C4-2B (cell line): Measurements from ENCODE around the gene COX5A.
A peak's percentile ranks its signal among the peaks of the same experiment; 100 is the strongest.
"Not testable (repeated sequence)": the region's sequence is repeated elsewhere in the genome, so short reads cannot be mapped to it uniquely, and the experiment has no call there.

ENCODE experiments used
- H3K27ac ChIP-seq: fragments of 450-650 bp; 2 replicates; pipeline ENCODE4 v1.5.1; 2017
- CTCF ChIP-seq: fragments of 450-650 bp; conservative IDR thresholded peaks from 2 replicates; pipeline ENCODE4 v1.5.1; 2017; ENCODE audit warnings: mild to moderate bottlenecking
- ZFX ChIP-seq: fragments of 450-650 bp; IDR thresholded peaks from 2 replicates; pipeline ENCODE4 v1.6.1; 2017

COX5A gene

GRCh38 chr15:74896316-74896715 lies 41.6 kb downstream of the COX5A start:
- no peak for TF ChIP-seq ZFX
- TF ChIP-seq CTCF: no peak
- H3K27ac ChIP-seq: no peak overlapping the region

- no peak overlapping the region for H3K27ac ChIP-seq
- TF ChIP-seq CTCF: no peak
- TF ChIP-seq ZFX: no peak
Measured at GRCh38 chr15:74895830-74896229, 42.0 kb downstream of the COX5A start.

- not testable (repeated sequence) for H3K27ac ChIP-seq
Measured at GRCh38 chr15:74894383-74894782, 43.5 kb downstream of the COX5A start.

GRCh38 chr15:74893627-74894026 lies 44.2 kb downstream of the COX5A start:
- no peak overlapping the region for H3K27ac ChIP-seq
- no peak for TF ChIP-seq CTCF
- no peak for TF ChIP-seq ZFX

GRCh38 chr15:74892931-74893330 lies 44.9 kb downstream of the COX5A start:
- TF ChIP-seq ZFX (no peak), CTCF (no peak)
- H3K27ac ChIP-seq: no peak overlapping the region

- no peak overlapping the region for H3K27ac ChIP-seq
- TF ChIP-seq CTCF (no peak), ZFX (no peak)
Measured at GRCh38 chr15:74892313-74892712, 45.6 kb downstream of the COX5A start.

- H3K27ac ChIP-seq: no peak overlapping the region
- no peak for TF ChIP-seq ZFX
- no peak for TF ChIP-seq CTCF
Measured at GRCh38 chr15:74891469-74891868, 46.4 kb downstream of the COX5A start.

GRCh38 chr15:74890665-74890960 lies 47.3 kb downstream of the COX5A start:
- no peak for TF ChIP-seq ZFX
- TF ChIP-seq CTCF: no peak
- peak overlapping the region; percentile 75 for H3K27ac ChIP-seq
